Stimulated activated CD8-positive, alpha-beta memory T cell treated with anti-CD3 and anti-CD28 coated beads, Interleukin-2, amount 100 ng/mL, for 48 hours (primary cell): ENCODE measurements around the gene HBE1.

Source experiments
- DNase-seq, 2 donors: peaks; one replicate each; pipeline ENCODE4 v3.0.0-alpha.2; 2020; ENCODE audit warnings: low read depth in 2 of 2

Gene HBE1

GRCh38 chr11:5234381-5234834, 35.3 kb downstream of the HBE1 start, which contains the start of gene HBD:
TSS of gene HBD (minus strand) at chr11:5234483. CDS start at chr11:5234433, 50 bp downstream.
- DNase-seq, result no peak

DNA sequence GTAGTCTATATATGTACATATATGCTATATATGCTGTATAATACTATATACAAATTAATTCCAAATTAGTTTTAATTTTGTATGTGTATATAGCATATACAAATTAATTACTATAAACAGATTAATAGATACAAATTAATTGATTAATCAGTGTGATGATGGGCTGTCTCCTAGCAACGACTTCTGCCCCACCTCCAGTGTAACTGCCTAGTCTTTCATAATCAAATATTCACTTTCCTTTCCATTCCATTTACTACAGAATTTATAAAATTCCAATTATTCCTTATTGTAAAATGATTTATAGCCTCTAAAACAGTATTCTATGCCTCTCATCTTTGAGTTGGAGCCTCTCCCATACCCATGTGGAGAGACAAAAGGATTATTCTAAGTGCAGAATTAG, 36.4 kb downstream of the HBE1 start:
- DNase-seq, result no peak

DNA sequence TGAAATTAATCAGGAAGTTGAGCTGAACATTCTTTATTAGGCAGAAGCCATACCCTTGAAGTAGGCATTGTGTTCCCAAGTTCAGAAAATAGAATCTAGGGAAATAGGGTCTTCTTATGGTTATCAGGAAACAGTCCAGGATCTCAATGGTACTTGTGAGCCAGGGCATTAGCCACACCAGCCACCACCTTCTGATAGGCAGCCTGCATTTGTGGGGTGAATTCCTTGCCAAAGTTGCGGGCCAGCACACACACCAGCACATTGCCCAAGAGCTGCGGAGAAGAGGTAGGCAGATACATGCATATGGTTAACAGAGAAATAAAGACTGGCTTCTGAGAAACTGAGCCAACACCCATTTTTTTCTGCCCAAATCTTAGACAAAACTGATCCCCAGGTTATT, 36.9 kb downstream of the HBE1 start:
- no peak for DNase-seq

GRCh38 chr11:5232176-5232575, 37.6 kb downstream of the HBE1 start:
- DNase-seq, result no peak

- no peak for DNase-seq
Measured at GRCh38 chr11:5231111-5231510, 38.6 kb downstream of the HBE1 start.

DNA sequence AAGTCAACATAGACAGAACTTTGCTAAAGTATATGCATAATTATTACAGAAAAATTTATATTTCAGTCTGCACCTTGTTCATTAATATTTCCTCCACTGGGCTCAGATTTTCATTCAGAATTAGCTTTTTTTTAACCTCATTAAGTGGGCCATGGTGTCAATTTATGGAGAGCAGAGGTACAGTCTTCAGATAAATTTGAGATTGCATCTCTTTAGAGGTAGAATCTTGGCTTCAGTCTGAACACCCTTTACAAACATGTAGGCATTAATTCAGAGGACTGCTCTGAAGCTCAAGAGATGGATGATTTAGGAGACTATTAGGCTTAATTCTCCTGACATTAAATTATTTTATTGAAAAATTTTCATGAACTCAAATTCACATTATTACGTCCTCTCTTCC, 39.5 kb downstream of the HBE1 start:
- DNase-seq, result no peak

DNA sequence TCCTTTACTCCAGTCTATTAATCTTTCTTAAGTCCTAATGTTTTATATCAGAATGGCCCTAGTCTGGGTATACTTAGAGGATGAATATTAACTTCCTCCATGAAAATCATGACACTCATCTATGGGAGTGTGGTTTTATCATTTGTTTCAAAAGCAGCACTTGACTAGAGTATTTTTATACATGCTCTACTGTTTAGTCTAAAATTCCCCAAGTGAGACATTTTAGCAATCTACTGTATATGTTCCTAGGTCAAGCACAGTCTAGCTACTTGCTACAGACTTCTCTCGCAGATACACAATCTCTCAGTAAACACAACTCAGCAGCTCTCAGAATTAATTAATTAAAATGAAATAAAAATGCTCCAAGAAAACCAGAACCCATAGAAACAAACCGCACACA, 39.9 kb downstream of the HBE1 start:
- DNase-seq, result no peak

DNA sequence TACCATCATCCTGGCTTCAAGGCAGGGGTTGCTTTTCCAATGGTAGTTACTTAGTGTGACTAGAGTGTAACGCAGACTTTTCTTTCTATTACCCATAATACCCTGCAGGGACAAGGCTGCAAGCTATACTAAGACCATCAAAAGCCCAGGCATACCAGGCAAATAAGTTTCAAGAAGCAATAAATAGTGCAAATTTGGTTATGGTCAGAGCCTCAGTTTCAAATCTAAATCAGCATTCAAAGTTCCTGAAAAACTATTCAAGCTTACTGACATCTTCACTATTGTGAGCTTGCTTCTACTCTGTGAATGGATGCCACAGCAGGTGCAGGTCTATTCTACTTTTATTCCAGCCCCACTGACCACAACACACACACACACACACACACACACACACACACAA, 40.4 kb downstream of the HBE1 start:
- no peak for DNase-seq

DNA sequence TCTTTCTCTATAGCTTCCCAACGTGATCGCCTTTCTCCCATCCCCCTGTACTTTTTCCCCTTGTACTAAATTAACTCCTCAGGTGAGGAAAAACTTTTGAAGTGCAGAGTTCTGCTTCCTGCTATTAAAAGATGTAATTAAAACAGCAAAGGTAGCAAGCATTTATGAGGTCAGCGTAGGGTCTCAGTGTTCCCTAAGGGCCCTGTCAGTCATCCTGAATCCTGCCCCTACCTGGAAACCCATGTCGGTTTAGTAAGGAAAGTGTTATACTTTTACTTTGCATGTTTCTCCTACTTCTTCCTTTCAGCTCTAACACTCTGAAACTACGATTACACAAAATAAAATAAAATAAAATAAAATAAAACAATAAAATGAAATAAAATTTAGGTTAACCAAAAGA, 41.6 kb downstream of the HBE1 start:
- DNase-seq, result no peak

GRCh38 chr11:5227681-5228080, 42.1 kb downstream of the HBE1 start:
- no peak for DNase-seq

- DNase-seq, result no peak
Measured at GRCh38 chr11:5226732-5227310, 42.9 kb downstream of the HBE1 start, which contains the start of gene HBB. TSS of gene HBB (minus strand) at chr11:5227071. CDS start at chr11:5227021, 50 bp downstream.

GRCh38 chr11:5225480-5225871, 44.3 kb downstream of the HBE1 start:
- no peak for DNase-seq

DNA sequence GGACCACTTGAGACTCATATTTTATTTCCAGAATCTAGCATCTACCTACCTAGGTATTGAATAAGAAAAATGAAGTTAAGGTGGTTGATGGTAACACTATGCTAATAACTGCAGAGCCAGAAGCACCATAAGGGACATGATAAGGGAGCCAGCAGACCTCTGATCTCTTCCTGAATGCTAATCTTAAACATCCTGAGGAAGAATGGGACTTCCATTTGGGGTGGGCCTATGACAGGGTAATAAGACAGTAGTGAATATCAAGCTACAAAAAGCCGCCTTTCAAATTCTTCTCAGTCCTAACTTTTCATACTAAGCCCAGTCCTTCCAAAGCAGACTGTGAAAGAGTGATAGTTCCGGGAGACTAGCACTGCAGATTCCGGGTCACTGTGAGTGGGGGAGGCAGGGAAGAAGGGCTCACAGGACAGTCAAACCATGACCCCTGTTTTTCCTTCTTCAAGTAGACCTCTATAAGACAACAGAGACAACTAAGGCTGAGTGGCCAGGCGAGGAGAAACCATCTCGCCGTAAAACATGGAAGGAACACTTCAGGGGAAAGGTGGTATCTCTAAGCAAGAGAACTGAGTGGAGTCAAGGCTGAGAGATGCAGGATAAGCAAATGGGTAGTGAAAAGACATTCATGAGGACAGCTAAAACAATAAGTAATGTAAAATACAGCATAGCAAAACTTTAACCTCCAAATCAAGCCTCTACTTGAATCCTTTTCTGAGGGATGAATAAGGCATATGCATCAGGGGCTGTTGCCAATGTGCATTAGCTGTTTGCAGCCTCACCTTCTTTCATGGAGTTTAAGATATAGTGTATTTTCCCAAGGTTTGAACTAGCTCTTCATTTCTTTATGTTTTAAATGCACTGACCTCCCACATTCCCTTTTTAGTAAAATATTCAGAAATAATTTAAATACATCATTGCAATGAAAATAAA, 44.9 kb downstream of the HBE1 start:
- no peak for DNase-seq

DNA sequence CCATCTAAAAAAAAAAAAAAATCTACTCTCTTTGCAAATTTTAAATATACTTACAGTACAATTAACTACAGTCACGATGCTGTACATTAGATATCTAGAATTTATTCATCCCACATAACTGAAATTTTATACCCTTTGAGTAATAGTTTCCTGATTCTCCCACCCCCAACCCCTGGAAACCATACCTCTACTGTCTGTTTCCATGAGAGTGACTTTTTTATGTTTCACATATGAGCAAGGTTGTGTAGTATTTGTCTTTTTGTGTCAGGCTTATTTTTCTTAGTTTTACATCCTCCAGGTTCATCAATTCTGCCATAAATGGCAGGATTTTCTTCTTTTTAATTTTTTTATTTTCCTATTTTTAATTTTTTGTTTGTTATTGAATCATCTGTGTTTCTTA, 46.1 kb downstream of the HBE1 start:
- DNase-seq, result no peak

DNA sequence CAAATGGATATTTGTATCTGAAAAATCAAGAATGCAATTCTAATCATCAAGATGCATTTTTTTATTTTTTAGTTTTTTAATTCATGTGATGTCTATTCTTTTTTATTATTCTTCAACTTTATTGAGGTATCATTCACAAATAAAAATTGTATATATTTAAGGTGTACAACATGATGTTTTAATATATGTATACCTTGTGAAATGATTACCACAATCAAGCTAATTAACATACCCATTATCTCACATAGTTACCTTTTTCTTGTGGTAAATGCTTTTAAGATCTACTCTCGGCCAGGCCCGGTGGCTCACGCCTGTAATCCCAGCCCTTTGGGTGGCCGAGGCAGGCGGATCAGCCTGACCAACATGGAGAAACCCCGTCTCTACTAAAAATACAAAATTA, 46.6 kb downstream of the HBE1 start:
- DNase-seq, result no peak
